Measurements from ENCODE around the gene PLXNB1.

PLXNB1 gene

GRCh38 chr3:48432411-48433371 is 2.8 kb upstream of the PLXNB1 start:
- DNase-seq = no peak

- no peak for DNase-seq
Observed at GRCh38 chr3:48431224-48432029, 1.5 kb upstream of the PLXNB1 start.

GRCh38 chr3:48430708-48431101 is 819 bp upstream of the PLXNB1 start:
- DNase-seq = no peak

- peak; percentile 16 to 52 for DNase-seq
Observed at GRCh38 chr3:48429317-48429959, 448 bp downstream of the PLXNB1 start.

GRCh38 chr3:48428572-48429316 is 1.1 kb downstream of the PLXNB1 start:
- DNase-seq = peak in 1 of 2 experiments; percentile 31

- DNase-seq = no peak
Observed at GRCh38 chr3:48428088-48428571, 1.8 kb downstream of the PLXNB1 start.

- DNase-seq = no peak
Observed at GRCh38 chr3:48427630-48427962, 2.3 kb downstream of the PLXNB1 start.

- no peak for DNase-seq
Observed at GRCh38 chr3:48426944-48427629, 2.8 kb downstream of the PLXNB1 start.

GRCh38 chr3:48426401-48426909 is 3.4 kb downstream of the PLXNB1 start:
- DNase-seq = peak in 1 of 2 experiments; percentile 25

GRCh38 chr3:48425281-48425812 is 4.5 kb downstream of the PLXNB1 start:
- no peak for DNase-seq

- DNase-seq = no peak
Observed at GRCh38 chr3:48423883-48424695, 5.8 kb downstream of the PLXNB1 start.

GRCh38 chr3:48423241-48423882 is 6.5 kb downstream of the PLXNB1 start:
- no peak for DNase-seq

GRCh38 chr3:48422681-48423080 is 7.2 kb downstream of the PLXNB1 start:
- DNase-seq = no peak

- no peak for DNase-seq
Observed at GRCh38 chr3:48422272-48422671, 7.6 kb downstream of the PLXNB1 start.

- DNase-seq = no peak
Observed at GRCh38 chr3:48420561-48420960, 9.3 kb downstream of the PLXNB1 start.

- DNase-seq = no peak
Observed at GRCh38 chr3:48419597-48419996, 10.3 kb downstream of the PLXNB1 start.

- no peak for DNase-seq
Observed at GRCh38 chr3:48419149-48419548, 10.7 kb downstream of the PLXNB1 start.

GRCh38 chr3:48418651-48419050 is 11.2 kb downstream of the PLXNB1 start:
- no peak for DNase-seq

GRCh38 chr3:48418140-48418539 is 11.7 kb downstream of the PLXNB1 start:
- no peak for DNase-seq

Data from NCI-H524 (cell line).